Muscle layer of duodenum (tissue), 2 donors: ENCODE results near the gene INO80C.

Experiments used
- H3K27ac ChIP-seq: one replicate; pipeline ENCODE4 v1.7.0; 2013; ENCODE audit warnings: mild to moderate bottlenecking, low read length
- H3K27me3 ChIP-seq: one replicate; pipeline ENCODE4 v1.7.0; 2013; ENCODE audit warnings: low read depth, mild to moderate bottlenecking, control low read depth, low read length
- H3K36me3 ChIP-seq, 2 donors: one replicate each; pipeline ENCODE4 v1.7.0; 2013; ENCODE audit warnings: low read length in 2 of 2, control low read depth in 1 of 2, mild to moderate bottlenecking in 1 of 2; ENCODE audit not compliant: insufficient read depth in 2 of 2, control insufficient read depth in 1 of 2
- H3K4me1 ChIP-seq, 2 donors: one replicate each; pipeline ENCODE4 v1.7.0; 2013; ENCODE audit warnings: low read length in 2 of 2, mild to moderate bottlenecking in 2 of 2, control low read depth in 1 of 2, moderate library complexity in 1 of 2; ENCODE audit not compliant: insufficient read depth in 2 of 2, control insufficient read depth in 1 of 2
- H3K4me3 ChIP-seq, 2 donors: one replicate each; pipeline ENCODE4 v1.7.0; 2013; ENCODE audit warnings: low read length in 2 of 2, low read depth in 1 of 2, mild to moderate bottlenecking in 1 of 2
- H3K9me3 ChIP-seq, 2 donors: one replicate each; pipeline ENCODE4 v1.7.0; 2013; ENCODE audit warnings: low read length in 2 of 2, control low read depth in 1 of 2, mild to moderate bottlenecking in 1 of 2; ENCODE audit not compliant: control insufficient read depth in 1 of 2
- donor health status: healthy.

The INO80C gene

GRCh38 chr18:35437836-35438235, 59.9 kb downstream of the INO80C start:
- Histone ChIP-seq H3K27me3 (no peaks in the 10 kb centered on the region), H3K27ac (no peak overlapping the region), H3K4me1 (no peaks in the 10 kb centered on the region), H3K4me3 (no peak overlapping the region), H3K9me3 (peaks cover 0 to 3% of the 10 kb centered on the region in 2 donors), H3K36me3 (no peaks in the 10 kb centered on the region)

DNA sequence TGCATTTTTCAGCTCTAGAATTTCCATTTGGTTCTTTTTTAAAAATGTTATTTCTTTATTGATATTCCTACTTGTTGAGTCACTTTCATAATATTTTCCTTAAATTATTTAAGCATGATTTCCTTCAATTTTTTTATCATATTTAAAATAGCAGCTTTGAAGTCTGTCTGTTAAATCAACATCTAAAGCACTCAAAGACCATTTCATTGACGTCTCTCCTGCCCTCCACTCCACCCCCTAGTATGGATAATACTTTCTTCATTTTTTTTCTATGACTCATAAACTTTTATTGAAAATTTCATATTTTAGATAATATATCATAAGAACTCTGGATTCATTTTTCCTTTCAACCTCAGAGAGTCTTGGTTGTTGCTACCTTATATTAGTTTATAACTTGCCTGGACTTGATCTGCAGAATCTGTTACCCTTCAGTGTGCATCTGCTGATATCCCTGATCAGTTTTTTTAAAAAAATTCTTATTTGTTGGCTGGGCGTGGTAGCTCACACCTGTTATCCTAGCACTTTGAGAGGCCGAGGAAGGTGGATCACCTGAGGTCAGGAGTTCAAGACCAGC, 61.6 kb downstream of the INO80C start:
- Histone ChIP-seq H3K27ac (no peak overlapping the region), H3K9me3 (peaks cover 0 to 3% of the 10 kb centered on the region in 2 donors), H3K4me1 (no peaks in the 10 kb centered on the region), H3K36me3 (no peaks in the 10 kb centered on the region), H3K4me3 (no peak overlapping the region), H3K27me3 (no peaks in the 10 kb centered on the region)

GRCh38 chr18:35435401-35435800, 62.4 kb downstream of the INO80C start:
- no peak overlapping the region for H3K4me3 ChIP-seq
- H3K9me3 ChIP-seq, result peaks cover 0 to 3% of the 10 kb centered on the region in 2 donors
- no peaks in the 10 kb centered on the region for H3K4me1 ChIP-seq
- no peaks in the 10 kb centered on the region for H3K36me3 ChIP-seq
- H3K27me3 ChIP-seq, result no peaks in the 10 kb centered on the region
- H3K27ac ChIP-seq, result no peak overlapping the region

GRCh38 chr18:35432565-35433001, 65.2 kb downstream of the INO80C start:
- H3K36me3 ChIP-seq, result no peaks in the 10 kb centered on the region
- H3K27me3 ChIP-seq, result no peaks in the 10 kb centered on the region
- no peak overlapping the region for H3K27ac ChIP-seq
- H3K4me3 ChIP-seq, result no peak overlapping the region
- H3K4me1 ChIP-seq, result no peaks in the 10 kb centered on the region
- peaks cover 0 to 3% of the 10 kb centered on the region in 2 donors for H3K9me3 ChIP-seq

- Histone ChIP-seq H3K4me1 (no peaks in the 10 kb centered on the region), H3K27me3 (no peaks in the 10 kb centered on the region), H3K36me3 (no peaks in the 10 kb centered on the region)
Measured at GRCh38 chr18:35431374-35431741, 66.4 kb downstream of the INO80C start.

GRCh38 chr18:35430721-35431373, 66.9 kb downstream of the INO80C start:
- H3K9me3 ChIP-seq, result peaks cover 0 to 3% of the 10 kb centered on the region in 2 donors
- no peaks in the 10 kb centered on the region for H3K27me3 ChIP-seq
- H3K4me3 ChIP-seq, result no peak overlapping the region
- no peaks in the 10 kb centered on the region for H3K36me3 ChIP-seq
- H3K27ac ChIP-seq, result no peak overlapping the region
- no peaks in the 10 kb centered on the region for H3K4me1 ChIP-seq

More at GRCh38 chr18:35431374-35431741, 66.4 kb downstream of the INO80C start:
- Histone ChIP-seq H3K9me3 (peaks cover 0 to 3% of the 10 kb centered on the region in 2 donors), H3K4me3 (no peak overlapping the region), H3K27ac (no peak overlapping the region)

DNA sequence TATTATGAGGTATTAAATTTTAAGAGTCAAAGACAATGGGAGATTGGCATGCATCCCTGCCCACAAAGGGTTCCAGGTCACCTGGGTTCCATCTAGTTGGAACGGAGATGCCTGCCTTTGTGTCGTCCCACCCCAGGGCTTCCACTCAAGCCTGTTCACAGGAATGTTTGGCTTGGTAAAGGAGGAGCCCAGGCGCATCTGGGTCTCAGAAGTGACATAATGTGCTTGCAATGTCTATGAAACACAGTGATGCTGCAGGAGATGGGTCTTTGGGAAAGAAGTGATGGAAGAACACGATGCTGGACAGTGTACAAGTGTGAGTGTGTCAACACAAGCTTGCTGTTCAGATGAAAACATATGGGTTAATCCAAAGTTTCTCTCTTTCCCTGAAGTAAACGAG, 71.0 kb downstream of the INO80C start:
- H3K36me3 ChIP-seq, result no peaks in the 10 kb centered on the region
- no peaks in the 10 kb centered on the region for H3K9me3 ChIP-seq
- H3K4me1 ChIP-seq, result no peaks in the 10 kb centered on the region

DNA sequence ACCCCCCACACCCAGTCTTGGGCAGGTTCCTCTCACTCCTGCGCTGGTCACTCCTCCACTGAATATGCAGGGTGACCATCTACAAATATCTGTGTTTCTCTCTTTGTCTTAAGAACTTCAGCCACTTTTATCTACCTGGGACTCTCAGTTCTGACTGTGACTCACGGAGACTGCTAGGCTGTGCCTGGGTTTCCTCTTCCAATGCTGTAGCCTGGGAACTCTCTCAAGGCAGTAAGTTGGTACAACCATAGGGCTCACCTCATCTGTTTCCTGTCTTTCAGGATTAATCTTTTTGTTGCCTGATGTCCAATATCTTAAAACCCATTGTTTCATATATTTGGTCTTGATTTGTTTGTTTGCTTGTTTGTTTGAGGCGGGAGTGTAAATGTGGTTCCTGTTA, 73.4 kb downstream of the INO80C start:
- Histone ChIP-seq H3K4me3 (no peak overlapping the region), H3K27me3 (no peaks in the 10 kb centered on the region), H3K36me3 (no peaks in the 10 kb centered on the region), H3K27ac (no peak overlapping the region), H3K9me3 (peaks cover 0 to 2% of the 10 kb centered on the region in 2 donors), H3K4me1 (no peaks in the 10 kb centered on the region)

More for the DNA sequence above, 71.0 kb downstream of the INO80C start:
- Histone ChIP-seq H3K4me3 (no peak overlapping the region), H3K27ac (no peak overlapping the region), H3K27me3 (no peaks in the 10 kb centered on the region)

- Histone ChIP-seq H3K4me3 (no peak overlapping the region), H3K4me1 (no peaks in the 10 kb centered on the region), H3K27ac (no peak overlapping the region), H3K36me3 (no peaks in the 10 kb centered on the region), H3K9me3 (peaks cover 6 to 7% of the 10 kb centered on the region in 2 donors), H3K27me3 (no peaks in the 10 kb centered on the region)
Measured at GRCh38 chr18:35422237-35422636, 75.5 kb downstream of the INO80C start.

- Histone ChIP-seq H3K27ac (no peak overlapping the region), H3K36me3 (no peaks in the 10 kb centered on the region), H3K4me1 (no peaks in the 10 kb centered on the region), H3K27me3 (no peaks in the 10 kb centered on the region), H3K9me3 (peaks cover 6 to 11% of the 10 kb centered on the region in 2 donors), H3K4me3 (no peak overlapping the region)
Measured at GRCh38 chr18:35418610-35419009, 79.2 kb downstream of the INO80C start.
